AG09309 (cell line): ENCODE data around the gene DPH7.

Experiments used
- DNase-seq: peaks from one replicate; pipeline ENCODE4 v3.0.0-alpha.2; 2010; ENCODE audit warnings: low read depth
- H3K4me3 ChIP-seq: 2 replicates; pipeline ENCODE4 v1.5.1; 2011; ENCODE audit warnings: mild to moderate bottlenecking, low read depth, low read length, moderate library complexity; ENCODE audit not compliant: control insufficient read depth
- TF ChIP-seq, protein P1 (sequence below): IDR thresholded peaks from 2 replicates; pipeline ENCODE4 v1.5.1; 2011; ENCODE audit warnings: mild to moderate bottlenecking, low read depth, low read length, inconsistent platforms; ENCODE audit not compliant: insufficient read depth, control insufficient read depth; ENCODE audit errors: missing control alignments

DPH7 gene

GRCh38 chr9:137580954-137581322, 2.2 kb upstream of the DPH7 start:
- H3K4me3 ChIP-seq = no peak overlapping the region
- DNase-seq = no peak
- TF ChIP-seq, protein P1, sequence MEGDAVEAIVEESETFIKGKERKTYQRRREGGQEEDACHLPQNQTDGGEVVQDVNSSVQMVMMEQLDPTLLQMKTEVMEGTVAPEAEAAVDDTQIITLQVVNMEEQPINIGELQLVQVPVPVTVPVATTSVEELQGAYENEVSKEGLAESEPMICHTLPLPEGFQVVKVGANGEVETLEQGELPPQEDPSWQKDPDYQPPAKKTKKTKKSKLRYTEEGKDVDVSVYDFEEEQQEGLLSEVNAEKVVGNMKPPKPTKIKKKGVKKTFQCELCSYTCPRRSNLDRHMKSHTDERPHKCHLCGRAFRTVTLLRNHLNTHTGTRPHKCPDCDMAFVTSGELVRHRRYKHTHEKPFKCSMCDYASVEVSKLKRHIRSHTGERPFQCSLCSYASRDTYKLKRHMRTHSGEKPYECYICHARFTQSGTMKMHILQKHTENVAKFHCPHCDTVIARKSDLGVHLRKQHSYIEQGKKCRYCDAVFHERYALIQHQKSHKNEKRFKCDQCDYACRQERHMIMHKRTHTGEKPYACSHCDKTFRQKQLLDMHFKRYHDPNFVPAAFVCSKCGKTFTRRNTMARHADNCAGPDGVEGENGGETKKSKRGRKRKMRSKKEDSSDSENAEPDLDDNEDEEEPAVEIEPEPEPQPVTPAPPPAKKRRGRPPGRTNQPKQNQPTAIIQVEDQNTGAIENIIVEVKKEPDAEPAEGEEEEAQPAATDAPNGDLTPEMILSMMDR = no peak

DNA sequence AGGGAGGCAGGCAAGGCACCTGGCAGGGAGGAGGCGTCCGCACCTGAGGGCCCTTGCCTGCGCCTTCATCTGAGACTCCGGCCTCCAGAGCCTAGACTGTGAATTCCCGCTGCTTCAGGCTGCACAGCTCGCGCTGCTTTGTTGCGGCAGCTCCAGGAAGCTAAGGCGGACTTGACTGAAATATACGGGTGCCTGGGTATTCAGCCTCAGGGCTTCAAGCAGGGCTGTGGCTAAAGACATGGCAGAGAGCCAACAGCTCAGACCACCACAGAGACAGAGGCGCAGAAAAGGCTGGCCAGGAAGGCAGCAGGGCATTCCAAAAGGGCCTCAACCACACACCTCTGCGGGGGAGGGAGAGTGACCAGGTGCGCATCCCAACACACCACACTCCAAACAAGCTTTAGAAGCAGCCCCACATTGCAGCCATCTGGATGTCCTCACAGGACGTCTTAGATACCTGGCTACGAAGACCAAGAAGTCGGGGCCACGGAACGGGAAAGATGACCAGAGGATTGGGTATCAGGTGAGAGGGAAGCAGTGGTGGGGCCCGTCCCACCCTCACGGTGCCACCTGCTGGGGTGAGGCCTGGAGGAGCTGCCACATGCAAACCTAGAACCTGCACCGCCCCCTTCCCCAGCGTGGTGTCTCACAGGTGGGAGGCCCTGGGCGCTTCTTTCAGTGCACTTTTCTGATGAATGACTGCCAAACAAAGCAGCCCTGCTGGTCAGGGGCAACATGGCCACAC, 1.7 kb upstream of the DPH7 start:
- H3K4me3 ChIP-seq = no peak overlapping the region
- no peak for DNase-seq
- TF ChIP-seq, protein P1 = no peak

DNA sequence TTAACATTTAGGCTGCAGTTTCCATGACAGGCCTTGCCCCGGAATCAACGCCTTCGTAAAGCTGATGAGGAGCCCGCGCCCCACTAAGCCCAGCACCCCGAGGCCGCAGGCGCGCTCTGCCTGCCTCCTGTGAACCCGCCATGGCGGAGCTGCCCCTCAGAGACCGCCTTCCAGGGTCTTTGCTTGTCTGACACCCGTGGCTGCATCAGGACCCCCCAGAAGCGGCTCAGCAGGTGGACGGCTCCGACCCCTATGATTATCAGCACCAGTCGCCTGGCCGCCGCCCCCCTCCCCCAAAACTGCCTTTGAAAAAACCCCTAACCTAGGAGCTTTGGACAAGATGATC, 507 bp upstream of the DPH7 start:
- peak overlapping the region; percentile 35 for H3K4me3 ChIP-seq
- TF ChIP-seq, protein P1 = no peak
- DNase-seq = no peak

DNA sequence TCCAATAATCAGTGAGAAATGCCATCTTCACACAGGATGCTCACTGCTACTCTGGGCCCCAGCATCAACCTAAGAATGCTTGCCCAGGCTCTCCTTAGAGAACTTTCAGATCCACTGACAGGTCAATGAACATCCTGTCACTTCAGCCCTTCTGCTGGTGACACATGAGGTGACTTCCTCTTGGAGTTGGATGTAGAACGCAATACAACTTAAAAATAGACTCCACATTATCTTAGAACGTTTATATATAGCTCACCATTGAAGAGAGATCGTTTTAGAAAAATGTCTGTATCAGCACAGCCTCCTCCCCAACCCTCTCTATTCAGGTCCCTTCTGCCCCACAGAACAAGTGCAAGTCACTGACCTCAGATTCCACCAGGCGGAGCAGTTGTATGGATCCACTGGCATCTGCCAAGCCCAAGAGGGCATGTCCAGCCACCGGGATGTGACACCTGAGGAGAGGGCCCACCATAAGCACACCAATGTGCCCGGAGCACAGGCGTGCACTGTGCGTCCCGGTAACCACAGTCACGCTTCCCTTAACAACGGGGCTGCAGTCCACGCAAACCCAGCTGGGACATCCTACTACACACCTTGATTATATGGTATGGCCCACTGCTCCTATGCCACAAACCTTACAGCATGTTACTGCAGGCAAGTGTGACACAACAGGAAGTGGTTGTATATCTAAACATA, 2.9 kb downstream of the DPH7 start:
- DNase-seq = no peak
- H3K4me3 ChIP-seq = no peak overlapping the region

GRCh38 chr9:137575364-137575715, 3.4 kb downstream of the DPH7 start:
- DNase-seq = no peak
- TF ChIP-seq, protein P1 = no peak
- H3K4me3 ChIP-seq = no peak overlapping the region

More for the DNA sequence above, 2.9 kb downstream of the DPH7 start:
- TF ChIP-seq, protein P1 = no peak

- TF ChIP-seq, protein P1 = no peak
- no peak overlapping the region for H3K4me3 ChIP-seq
- no peak for DNase-seq
Measured at GRCh38 chr9:137574192-137574591, 4.5 kb downstream of the DPH7 start.
